Smooth muscle cell (in vitro differentiated cells): Measurements from ENCODE around the gene CADM1. TPM values are rescaled to one million over a fixed set of nuclear protein-coding genes. Genes with fewer than 3 reads are reported as not detected.
"Not testable (repeated sequence)": the region's sequence is repeated elsewhere in the genome, so short reads cannot be mapped to it uniquely, and the experiment has no call there.

Source experiments
- DNase-seq: peaks from one replicate; lab custom pipeline; 2025; ENCODE audit not compliant: unreplicated experiment; lab: John Stamatoyannopoulos, UW
- H2AFZ ChIP-seq: fragments of 200-600 bp; sonication (generic); 2 replicates; pipeline ENCODE4 v1.6.0; 2016; ENCODE audit warnings: antibody characterized with exemption, low read depth, mild to moderate bottlenecking
- H3F3A ChIP-seq: fragments of 200-600 bp; sonication (generic); 2 replicates; pipeline ENCODE4 v1.6.0; 2017; ENCODE audit warnings: antibody characterized with exemption, low read depth
- H3K27ac ChIP-seq: fragments of 200-600 bp; sonication (generic); 2 replicates; pipeline ENCODE4 v1.5.1; 2016; ENCODE audit warnings: low read depth, mild to moderate bottlenecking
- H3K27me3 ChIP-seq: fragments of 200-600 bp; sonication (generic); 2 replicates; pipeline ENCODE4 v1.6.1; 2016; ENCODE audit warnings: low read depth, mild to moderate bottlenecking
- H3K36me3 ChIP-seq: fragments of 200-600 bp; sonication (generic); 2 replicates; pipeline ENCODE4 v1.5.1; 2016; ENCODE audit warnings: low read depth
- H3K4me1 ChIP-seq: fragments of 200-600 bp; sonication (generic); 2 replicates; pipeline ENCODE4 v1.5.1; 2016; ENCODE audit warnings: low read depth
- H3K4me2 ChIP-seq: fragments of 200-600 bp; sonication (generic); 2 replicates; pipeline ENCODE4 v1.6.0; 2016; ENCODE audit warnings: mild to moderate bottlenecking
- H3K4me3 ChIP-seq: fragments of 200-600 bp; sonication (generic); 2 replicates; pipeline ENCODE4 v1.5.1; 2016; ENCODE audit warnings: mild to moderate bottlenecking
- H3K79me2 ChIP-seq: fragments of 200-600 bp; sonication (generic); 2 replicates; pipeline ENCODE4 v1.6.0; 2016; ENCODE audit warnings: low read depth, mild to moderate bottlenecking
- H3K9ac ChIP-seq: fragments of 200-600 bp; sonication (generic); 2 replicates; pipeline ENCODE4 v1.6.0; 2016; ENCODE audit warnings: low read depth
- H3K9me3 ChIP-seq: fragments of 200-600 bp; sonication (generic); replicated peaks from 2 replicates; pipeline ENCODE4 v1.5.1; 2016; ENCODE audit warnings: low read depth
- H4K20me1 ChIP-seq: fragments of 200-600 bp; sonication (generic); 2 replicates; pipeline ENCODE4 v1.6.0; 2016; ENCODE audit warnings: low read depth
- WGBS: methylation state at CpG from one replicate; pipeline ENCODE4 v1.1.7; 2016; ENCODE audit warnings: low lambda C conversion rate; 5-methylcytosine and 5-hydroxymethylcytosine counted together
- polyA plus RNA-seq: library from polyadenylated mRNA; unstranded; fragments of >200 nt; fragmentation: Nextera tagmentation; extraction: Ambion mirVana; gene quantifications from 2 replicates; pipeline ENCODE4 v1.2.1, GENCODE V29; 2016
- total RNA-seq: library from RNA; depleted of rRNA; stranded (reverse); fragments of >200 nt; gene quantifications from 2 replicates; pipeline ENCODE4 v1.2.3, GENCODE V29; 2014
- TF ChIP-seq, protein P1 (sequence below): fragments of 200-600 bp; sonication (generic); IDR thresholded peaks from 2 replicates; pipeline ENCODE4 v1.5.1; 2017; ENCODE audit warnings: borderline replicate concordance, mild to moderate bottlenecking, antibody characterized with exemption; ENCODE audit not compliant: insufficient read depth, poor library complexity, severe bottlenecking

CADM1 gene
- total and polyA plus RNA-seq, 2 experiments from 2014 or later: 158 to 167 TPM

GRCh38 chr11:115475564-115475963, 28.7 kb downstream of the CADM1 start:
- H3K4me3 ChIP-seq: no peak overlapping the region
- peaks cover 33% of the 10 kb centered on the region for H3K79me2 ChIP-seq
- peaks cover 7% of the 10 kb centered on the region for H3K4me1 ChIP-seq
- 92% methylated on average over 4 of the region's 4 CpGs for WGBS
- no peak for DNase-seq
- H3K36me3 ChIP-seq: no peaks in the 10 kb centered on the region
- H3K27me3 ChIP-seq: no peaks in the 10 kb centered on the region
- H3K4me2 ChIP-seq: no peak overlapping the region
- H4K20me1 ChIP-seq: peaks cover 80% of the 10 kb centered on the region
- no peak overlapping the region for H2AFZ ChIP-seq
- TF ChIP-seq, protein P1, sequence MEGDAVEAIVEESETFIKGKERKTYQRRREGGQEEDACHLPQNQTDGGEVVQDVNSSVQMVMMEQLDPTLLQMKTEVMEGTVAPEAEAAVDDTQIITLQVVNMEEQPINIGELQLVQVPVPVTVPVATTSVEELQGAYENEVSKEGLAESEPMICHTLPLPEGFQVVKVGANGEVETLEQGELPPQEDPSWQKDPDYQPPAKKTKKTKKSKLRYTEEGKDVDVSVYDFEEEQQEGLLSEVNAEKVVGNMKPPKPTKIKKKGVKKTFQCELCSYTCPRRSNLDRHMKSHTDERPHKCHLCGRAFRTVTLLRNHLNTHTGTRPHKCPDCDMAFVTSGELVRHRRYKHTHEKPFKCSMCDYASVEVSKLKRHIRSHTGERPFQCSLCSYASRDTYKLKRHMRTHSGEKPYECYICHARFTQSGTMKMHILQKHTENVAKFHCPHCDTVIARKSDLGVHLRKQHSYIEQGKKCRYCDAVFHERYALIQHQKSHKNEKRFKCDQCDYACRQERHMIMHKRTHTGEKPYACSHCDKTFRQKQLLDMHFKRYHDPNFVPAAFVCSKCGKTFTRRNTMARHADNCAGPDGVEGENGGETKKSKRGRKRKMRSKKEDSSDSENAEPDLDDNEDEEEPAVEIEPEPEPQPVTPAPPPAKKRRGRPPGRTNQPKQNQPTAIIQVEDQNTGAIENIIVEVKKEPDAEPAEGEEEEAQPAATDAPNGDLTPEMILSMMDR: no peak
- no peak overlapping the region for H3K27ac ChIP-seq
- no peaks in the 10 kb centered on the region for H3F3A ChIP-seq
- H3K9me3 ChIP-seq: no peaks in the 10 kb centered on the region
- H3K9ac ChIP-seq: no peak overlapping the region

GRCh38 chr11:115474306-115474705, 29.9 kb downstream of the CADM1 start:
- not testable (repeated sequence) for H3K27ac ChIP-seq, H3K9me3 ChIP-seq, DNase-seq, H3K4me3 ChIP-seq, H3K36me3 ChIP-seq, H2AFZ ChIP-seq, H3K9ac ChIP-seq, H3K27me3 ChIP-seq, H3F3A ChIP-seq, H3K4me2 ChIP-seq, H3K4me1 ChIP-seq
- Histone ChIP-seq H4K20me1 (peaks cover 82% of the 10 kb centered on the region), H3K79me2 (peaks cover 45% of the 10 kb centered on the region)
- WGBS: 93% methylated on average over 3 of the region's 3 CpGs

DNA sequence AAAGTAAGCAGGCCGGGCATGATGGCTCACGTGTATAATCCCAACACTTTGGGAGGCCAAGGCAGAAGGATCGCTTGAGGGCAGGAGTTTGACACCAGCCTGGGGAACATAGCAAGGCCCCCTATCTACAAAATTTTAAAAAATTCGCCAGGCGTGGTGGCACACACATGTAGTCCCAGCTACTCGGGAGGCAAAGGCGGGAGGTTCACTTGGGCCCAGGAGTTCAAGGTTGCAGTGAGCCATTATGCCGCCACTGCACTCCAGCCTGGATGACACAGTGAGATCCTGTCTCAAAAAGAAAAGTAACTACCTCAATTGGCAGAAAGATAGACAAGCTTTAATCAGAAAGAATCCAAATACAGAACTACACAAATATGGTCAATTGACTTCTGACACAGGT, 31.0 kb downstream of the CADM1 start:
- H3K4me3 ChIP-seq: no peak overlapping the region
- peaks cover 7% of the 10 kb centered on the region for H3K4me1 ChIP-seq
- TF ChIP-seq, protein P1: no peak
- 94% methylated on average over 8 of the region's 8 CpGs for WGBS
- H3F3A ChIP-seq: no peaks in the 10 kb centered on the region
- H3K36me3 ChIP-seq: no peaks in the 10 kb centered on the region
- DNase-seq: no peak
- no peaks in the 10 kb centered on the region for H3K27me3 ChIP-seq
- no peak overlapping the region for H2AFZ ChIP-seq
- H4K20me1 ChIP-seq: peaks cover 77% of the 10 kb centered on the region
- no peak overlapping the region for H3K4me2 ChIP-seq
- H3K9ac ChIP-seq: no peak overlapping the region
- no peak overlapping the region for H3K27ac ChIP-seq
- no peaks in the 10 kb centered on the region for H3K9me3 ChIP-seq
- H3K79me2 ChIP-seq: peaks cover 46% of the 10 kb centered on the region

- Histone ChIP-seq H3K36me3 (no peaks in the 10 kb centered on the region), H3K27me3 (no peaks in the 10 kb centered on the region), H3K4me3 (no peak overlapping the region), H3K79me2 (peaks cover 42% of the 10 kb centered on the region), H4K20me1 (peaks cover 71% of the 10 kb centered on the region), H3F3A (no peaks in the 10 kb centered on the region), H3K9me3 (no peaks in the 10 kb centered on the region), H3K9ac (no peak overlapping the region), H3K4me2 (no peak overlapping the region), H3K4me1 (no peaks in the 10 kb centered on the region), H3K27ac (no peak overlapping the region), H2AFZ (no peak overlapping the region)
- DNase-seq: no peak
- WGBS: 74% methylated on average over 3 of the region's 3 CpGs
- TF ChIP-seq, protein P1: no peak
These were observed 32.8 kb downstream of the CADM1 start for GRCh38 chr11:115471367-115471766.
